HUES6 (cell line): ENCODE measurements around the gene KCNG4.

Experiments used
- H3K27ac ChIP-seq: 2 replicates; pipeline ENCODE4 v1.7.0; 2013; ENCODE audit warnings: low read depth, mild to moderate bottlenecking, low read length, inconsistent platforms
- H3K27me3 ChIP-seq: 2 replicates; pipeline ENCODE4 v1.6.1; 2013; ENCODE audit warnings: low read length; ENCODE audit not compliant: control insufficient read depth, insufficient read depth
- H3K36me3 ChIP-seq: 2 replicates; pipeline ENCODE4 v1.6.1; 2013; ENCODE audit warnings: low read length; ENCODE audit not compliant: control insufficient read depth, insufficient read depth
- H3K4me1 ChIP-seq: 2 replicates; pipeline ENCODE4 v1.6.1; 2013; ENCODE audit warnings: low read length; ENCODE audit not compliant: control insufficient read depth, insufficient read depth
- H3K4me3 ChIP-seq: 2 replicates; pipeline ENCODE4 v1.5.1; 2013; ENCODE audit warnings: low read depth, low read length
- H3K9ac ChIP-seq: one replicate; pipeline ENCODE4 v1.6.1; 2013; ENCODE audit warnings: mild to moderate bottlenecking, low read length
- H3K9me3 ChIP-seq: 2 replicates; pipeline ENCODE4 v1.6.1; 2013; ENCODE audit warnings: low read depth, low read length; ENCODE audit not compliant: control insufficient read depth, insufficient read depth

KCNG4 gene

GRCh38 chr16:84275585-84276151, 35.9 kb upstream of the KCNG4 start:
- peaks cover 12% of the 10 kb centered on the region for H3K27me3 ChIP-seq

GRCh38 chr16:84274515-84274914, 34.7 kb upstream of the KCNG4 start:
- peaks cover 13% of the 10 kb centered on the region for H3K27me3 ChIP-seq
- H3K9me3 ChIP-seq = no peaks in the 10 kb centered on the region
- no peak overlapping the region for H3K27ac ChIP-seq
- no peak overlapping the region for H3K4me3 ChIP-seq
- peaks cover 10% of the 10 kb centered on the region for H3K4me1 ChIP-seq
- H3K36me3 ChIP-seq = no peaks in the 10 kb centered on the region
- no peak overlapping the region for H3K9ac ChIP-seq

More at GRCh38 chr16:84275585-84276151, 35.9 kb upstream of the KCNG4 start:
- H3K27ac ChIP-seq = no peak overlapping the region
- H3K4me3 ChIP-seq = no peak overlapping the region
- no peak overlapping the region for H3K9ac ChIP-seq
- H3K36me3 ChIP-seq = no peaks in the 10 kb centered on the region
- peaks cover 10% of the 10 kb centered on the region for H3K4me1 ChIP-seq
- no peaks in the 10 kb centered on the region for H3K9me3 ChIP-seq

DNA sequence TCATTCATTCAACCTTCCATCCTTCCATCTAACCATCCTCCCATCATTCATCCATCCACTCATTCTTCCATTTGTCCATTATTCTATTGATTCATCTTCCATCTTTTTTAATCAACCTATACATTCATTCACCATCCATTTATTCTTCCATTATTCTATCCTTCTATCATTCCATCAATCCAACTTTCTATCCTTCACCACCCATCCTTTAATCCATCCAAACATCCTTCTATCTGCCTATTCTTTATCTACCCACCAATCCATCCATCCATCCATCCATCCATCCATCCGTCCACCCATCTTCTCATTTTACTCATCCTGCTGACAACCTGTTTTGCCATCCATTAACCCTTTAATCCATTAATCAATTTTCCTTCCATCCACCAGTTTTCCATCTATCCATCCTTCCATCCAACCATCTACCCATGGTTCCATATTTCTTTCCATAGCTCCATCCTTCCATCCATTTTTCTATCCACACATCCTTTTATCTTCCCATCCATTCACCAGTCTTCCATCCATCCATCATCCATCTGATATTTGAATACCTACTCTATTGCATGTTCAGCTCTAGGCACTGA, 33.0 kb upstream of the KCNG4 start:
- no peak overlapping the region for H3K4me3 ChIP-seq
- no peak overlapping the region for H3K9ac ChIP-seq
- H3K9me3 ChIP-seq = no peaks in the 10 kb centered on the region
- H3K27me3 ChIP-seq = peaks cover 13% of the 10 kb centered on the region
- no peaks in the 10 kb centered on the region for H3K36me3 ChIP-seq
- H3K27ac ChIP-seq = no peak overlapping the region
- H3K4me1 ChIP-seq = no peaks in the 10 kb centered on the region

DNA sequence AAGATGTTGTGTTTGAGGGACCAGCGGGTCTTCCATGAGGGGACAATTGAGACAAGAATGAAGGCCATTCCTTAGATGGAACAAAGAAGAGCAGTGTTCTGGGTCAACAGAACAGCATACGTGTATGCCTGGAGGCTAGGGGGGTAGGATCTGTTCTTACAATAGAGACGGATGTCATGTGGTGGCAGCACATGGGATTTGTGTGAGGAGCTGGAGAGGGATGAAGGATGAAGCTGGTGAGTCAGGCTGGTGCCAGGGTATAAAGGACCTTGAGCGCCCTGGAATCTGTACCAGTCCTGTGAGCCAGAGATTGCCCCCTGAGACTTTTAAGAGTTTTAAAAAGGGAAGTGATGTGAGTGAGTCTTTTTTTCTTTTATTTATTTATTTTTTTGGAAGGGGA, 32.1 kb upstream of the KCNG4 start:
- Histone ChIP-seq H3K27ac (no peak overlapping the region), H3K4me1 (no peaks in the 10 kb centered on the region), H3K9ac (no peak overlapping the region), H3K4me3 (no peak overlapping the region), H3K27me3 (peaks cover 13% of the 10 kb centered on the region), H3K9me3 (no peaks in the 10 kb centered on the region), H3K36me3 (no peaks in the 10 kb centered on the region)

GRCh38 chr16:84271037-84271436, 31.2 kb upstream of the KCNG4 start:
- no peak overlapping the region for H3K4me3 ChIP-seq

DNA sequence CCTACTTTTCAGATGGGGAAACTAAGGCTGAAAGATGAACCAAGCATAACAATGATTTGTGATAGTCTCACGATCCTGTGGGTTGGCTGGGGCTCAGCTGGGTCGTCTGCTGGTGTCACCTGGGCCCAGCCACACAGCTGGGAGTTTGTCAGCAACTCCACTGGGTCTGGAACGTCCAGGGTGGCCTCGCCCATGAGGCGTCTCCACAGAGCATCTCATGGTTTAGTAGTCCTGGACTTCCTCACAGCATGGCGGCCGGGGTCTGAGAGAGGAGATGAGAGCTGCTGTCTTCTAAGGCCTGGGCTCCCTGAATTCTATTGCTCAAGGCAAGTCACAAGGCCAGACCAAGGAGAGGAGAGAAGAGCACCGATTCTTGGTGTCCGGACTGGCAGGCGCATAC, 30.7 kb upstream of the KCNG4 start:
- H3K9me3 ChIP-seq = no peaks in the 10 kb centered on the region
- no peak overlapping the region for H3K4me3 ChIP-seq
- H3K9ac ChIP-seq = no peak overlapping the region
- no peaks in the 10 kb centered on the region for H3K36me3 ChIP-seq
- H3K4me1 ChIP-seq = peaks cover 3% of the 10 kb centered on the region; the same call in 1 of the 2 replicates
- peaks cover 13% of the 10 kb centered on the region for H3K27me3 ChIP-seq
- H3K27ac ChIP-seq = no peak overlapping the region

More at GRCh38 chr16:84271037-84271436, 31.2 kb upstream of the KCNG4 start:
- no peak overlapping the region for H3K9ac ChIP-seq
- H3K4me1 ChIP-seq = peaks cover 3% of the 10 kb centered on the region; the same call in 1 of the 2 replicates
- H3K27me3 ChIP-seq = peaks cover 13% of the 10 kb centered on the region
- H3K27ac ChIP-seq = no peak overlapping the region
- H3K36me3 ChIP-seq = no peaks in the 10 kb centered on the region
- H3K9me3 ChIP-seq = no peaks in the 10 kb centered on the region

- peaks cover 3% of the 10 kb centered on the region; the same call in 1 of the 2 replicates for H3K4me1 ChIP-seq
- H3K27me3 ChIP-seq = peaks cover 13% of the 10 kb centered on the region
- H3K4me3 ChIP-seq = no peak overlapping the region
- H3K27ac ChIP-seq = no peak overlapping the region
- no peaks in the 10 kb centered on the region for H3K9me3 ChIP-seq
- no peaks in the 10 kb centered on the region for H3K36me3 ChIP-seq
- no peak overlapping the region for H3K9ac ChIP-seq
Measured at GRCh38 chr16:84270071-84270470, 30.3 kb upstream of the KCNG4 start.

DNA sequence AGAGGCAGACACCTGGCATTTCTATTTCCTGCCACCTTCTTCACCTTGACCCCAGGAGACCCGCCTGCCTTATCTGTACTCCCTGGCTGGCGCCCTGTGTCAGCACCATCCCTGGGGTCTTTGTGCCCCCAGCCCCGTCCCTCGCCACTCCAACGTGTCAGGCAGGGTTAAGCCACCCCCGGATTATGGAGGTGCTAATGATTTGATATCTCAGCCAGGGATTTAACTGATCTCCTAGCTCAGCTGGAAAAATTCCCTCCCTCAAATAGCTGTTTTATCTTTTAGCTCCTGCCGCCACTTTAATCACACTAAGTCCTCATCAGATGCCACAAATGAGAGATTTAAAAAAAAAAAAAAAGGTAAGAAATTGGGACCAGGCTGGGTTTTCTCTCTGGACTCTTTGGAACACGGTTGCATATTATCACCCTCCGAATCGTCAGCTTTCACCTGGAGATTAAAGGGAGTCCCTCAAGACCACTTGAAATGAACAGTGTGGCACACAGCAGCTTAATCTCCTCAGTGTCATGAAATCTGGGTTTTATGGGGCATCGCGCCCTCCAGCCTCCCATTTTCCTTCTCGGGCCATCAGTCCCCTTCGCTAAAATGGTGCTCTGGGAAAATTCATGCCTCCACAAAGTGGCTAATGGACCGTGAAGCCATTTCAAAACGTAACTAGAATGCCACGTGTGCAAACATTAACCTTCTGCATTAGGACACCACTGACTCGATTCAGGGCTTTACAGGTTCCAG, 28.7 kb upstream of the KCNG4 start:
- H3K36me3 ChIP-seq = no peaks in the 10 kb centered on the region
- no peak overlapping the region for H3K9ac ChIP-seq
- H3K4me1 ChIP-seq = peaks cover 3% of the 10 kb centered on the region; the same call in 1 of the 2 replicates
- no peak overlapping the region for H3K4me3 ChIP-seq
- no peak overlapping the region for H3K27ac ChIP-seq
- H3K27me3 ChIP-seq = peaks cover 13% of the 10 kb centered on the region
- no peaks in the 10 kb centered on the region for H3K9me3 ChIP-seq

DNA sequence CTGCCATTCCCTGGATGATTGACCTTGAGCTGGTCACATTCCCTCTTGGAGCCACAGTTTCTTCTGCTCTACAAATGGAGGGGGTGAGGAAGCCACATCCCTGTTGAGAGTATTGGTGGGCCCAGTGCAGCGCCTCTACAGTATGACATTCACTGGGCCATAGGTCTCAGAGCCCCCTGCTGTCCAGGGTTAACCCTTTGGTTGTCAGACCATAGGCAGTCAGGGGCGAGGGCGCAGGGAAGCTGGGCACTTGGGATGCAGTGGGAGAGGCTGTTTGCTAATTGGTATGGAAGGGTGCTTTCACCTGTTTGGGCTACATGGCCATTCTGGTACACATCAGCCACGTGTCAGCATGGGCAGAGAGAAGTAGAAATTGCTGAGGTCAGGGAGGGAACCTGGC, 27.6 kb upstream of the KCNG4 start:
- Histone ChIP-seq H3K27ac (no peak overlapping the region), H3K36me3 (no peaks in the 10 kb centered on the region), H3K27me3 (peaks cover 13% of the 10 kb centered on the region), H3K4me1 (peaks cover 3% of the 10 kb centered on the region; the same call in 1 of the 2 replicates), H3K9ac (no peak overlapping the region), H3K9me3 (no peaks in the 10 kb centered on the region), H3K4me3 (no peak overlapping the region)

DNA sequence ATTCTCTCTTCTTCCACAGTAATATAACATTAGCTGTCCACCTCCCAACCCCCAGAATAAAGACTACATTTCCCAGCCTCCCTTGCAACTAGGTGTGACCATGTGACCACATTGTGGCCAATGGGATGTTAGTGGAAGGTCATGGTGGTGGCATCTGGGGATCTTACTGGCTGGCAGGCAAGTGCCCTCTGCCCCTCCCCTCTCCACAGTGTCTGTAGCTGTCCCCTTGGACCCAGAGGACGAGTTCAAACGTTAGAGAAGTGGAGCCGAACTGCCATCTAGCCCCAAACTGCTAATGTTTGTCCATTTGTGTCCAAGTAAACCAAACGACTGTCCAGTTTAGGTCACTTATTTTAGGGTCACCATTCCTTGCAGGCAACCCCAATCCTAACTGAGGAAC, 26.6 kb upstream of the KCNG4 start:
- H3K36me3 ChIP-seq = no peaks in the 10 kb centered on the region
- H3K4me1 ChIP-seq = peaks cover 3% of the 10 kb centered on the region; the same call in 1 of the 2 replicates
- H3K27ac ChIP-seq = no peak overlapping the region

GRCh38 chr16:84262939-84263338, 23.1 kb upstream of the KCNG4 start:
- Histone ChIP-seq H3K27me3 (no peaks in the 10 kb centered on the region), H3K27ac (no peak overlapping the region), H3K4me3 (no peak overlapping the region)

More for the DNA sequence above, 26.6 kb upstream of the KCNG4 start:
- H3K9ac ChIP-seq = no peak overlapping the region
- H3K27me3 ChIP-seq = peaks cover 8% of the 10 kb centered on the region
- H3K9me3 ChIP-seq = no peaks in the 10 kb centered on the region
- H3K4me3 ChIP-seq = no peak overlapping the region

More at GRCh38 chr16:84262939-84263338, 23.1 kb upstream of the KCNG4 start:
- Histone ChIP-seq H3K36me3 (no peaks in the 10 kb centered on the region), H3K9ac (no peak overlapping the region), H3K9me3 (0 out of 2 replicates have a peak, but pooled peaks cover 2% of the 10 kb centered on the region), H3K4me1 (peaks cover 3% of the 10 kb centered on the region; the same call in 1 of the 2 replicates)
